ENCODE results near the gene MDK.

DNA sequence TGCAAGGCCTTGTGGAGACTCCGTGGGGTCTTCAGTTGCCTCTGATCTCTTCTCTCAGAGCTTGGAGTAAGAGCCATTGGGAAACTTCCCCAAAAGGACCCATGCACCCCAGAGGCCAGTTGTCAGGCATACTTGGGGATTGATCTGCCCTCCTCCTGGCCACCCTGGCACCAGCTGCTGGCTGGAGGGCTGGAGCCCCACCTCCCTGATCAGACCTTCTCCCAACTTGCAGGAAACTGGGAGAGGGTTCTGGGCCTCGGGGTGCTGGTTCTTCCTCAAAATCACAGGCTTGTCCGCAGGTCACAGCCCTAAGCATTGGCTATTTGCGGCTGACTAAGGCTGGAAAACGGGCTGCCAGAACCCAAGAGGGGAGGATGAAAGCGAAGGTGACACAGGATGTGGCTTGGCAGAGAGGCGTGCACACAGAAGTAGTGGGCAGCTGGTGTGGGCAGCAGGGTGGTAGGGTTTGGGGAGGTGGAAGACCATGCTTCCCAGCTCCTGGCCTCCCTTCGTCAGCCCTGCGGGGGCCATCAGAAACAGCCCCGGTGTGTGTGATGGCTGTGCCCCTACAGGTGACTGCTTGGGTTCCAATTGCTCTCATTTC is 35.5 kb upstream of the MDK start:
- no peak for TF ChIP-seq POLR2AphosphoS5 (IDR thresholded peaks at IDR 0.05; ENCODE audit: borderline replicate concordance, low read depth, low read length)
- TF ChIP-seq EZH2 (IDR thresholded peaks at IDR 0.05) = no peak
